Measurements from ENCODE around the gene ERGIC1. TPM values are rescaled to one million over a fixed set of nuclear protein-coding genes. Genes with fewer than 3 reads are reported as not detected.

ERGIC1 gene
- total and polyA plus RNA-seq, 2 of the 13 experiments (the other 11 are each of a cell fraction or from before 2014, with no cell fraction given): 78.5 to 184 TPM

DNA sequence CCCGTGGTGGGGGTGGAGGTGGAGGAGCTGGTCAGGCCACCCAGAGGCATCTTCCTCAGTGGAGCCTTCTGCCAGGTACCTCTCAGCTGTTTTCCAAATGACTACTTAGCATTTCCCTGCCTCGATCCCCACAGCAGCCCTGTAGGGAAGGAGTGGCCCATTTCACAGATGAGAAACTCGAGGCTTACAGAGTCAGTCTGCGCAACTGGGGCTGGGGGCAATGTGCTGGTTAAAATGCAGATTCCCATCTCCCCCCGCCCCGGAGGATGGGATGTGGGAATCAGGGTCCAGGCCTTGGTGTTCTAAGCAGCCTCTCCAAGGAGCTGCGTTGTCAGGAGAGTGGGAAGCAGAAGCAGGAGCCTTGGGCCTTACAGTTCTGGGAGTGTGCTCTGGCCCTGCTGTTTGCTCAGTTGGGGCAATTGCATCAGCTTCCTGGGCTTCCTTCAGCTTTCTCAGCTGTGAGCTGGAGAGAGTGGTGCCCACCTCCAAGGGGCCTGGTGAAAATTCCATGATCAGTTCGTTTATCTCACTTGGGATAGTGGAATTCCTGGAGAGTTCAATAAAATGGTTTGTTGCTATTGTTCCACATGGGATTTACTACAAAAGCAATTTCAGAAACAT, 19.4 kb downstream of the ERGIC1 start (continued):
- TF ChIP-seq, protein P1, sequence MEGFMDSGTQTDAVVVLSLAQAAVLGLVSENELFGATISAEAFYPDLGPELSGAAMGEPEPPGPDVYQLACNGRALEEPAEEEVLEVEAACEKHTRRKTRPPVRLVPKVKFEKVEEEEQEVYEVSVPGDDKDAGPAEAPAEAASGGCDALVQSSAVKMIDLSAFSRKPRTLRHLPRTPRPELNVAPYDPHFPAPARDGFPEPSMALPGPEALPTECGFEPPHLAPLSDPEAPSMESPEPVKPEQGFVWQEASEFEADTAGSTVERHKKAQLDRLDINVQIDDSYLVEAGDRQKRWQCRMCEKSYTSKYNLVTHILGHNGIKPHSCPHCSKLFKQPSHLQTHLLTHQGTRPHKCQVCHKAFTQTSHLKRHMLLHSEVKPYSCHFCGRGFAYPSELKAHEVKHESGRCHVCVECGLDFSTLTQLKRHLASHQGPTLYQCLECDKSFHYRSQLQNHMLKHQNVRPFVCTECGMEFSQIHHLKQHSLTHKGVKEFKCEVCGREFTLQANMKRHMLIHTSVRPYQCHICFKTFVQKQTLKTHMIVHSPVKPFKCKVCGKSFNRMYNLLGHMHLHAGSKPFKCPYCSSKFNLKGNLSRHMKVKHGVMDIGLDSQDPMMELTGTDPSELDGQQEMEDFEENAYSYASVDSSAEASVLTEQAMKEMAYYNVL (CRISPR knock-in tag; IDR thresholded peaks at IDR 0.05; ENCODE audit: borderline replicate concordance): peak; percentile 29; the same call in 1 of the 2 replicates
- TF ChIP-seq HNRNPK (IDR thresholded peaks at IDR 0.05; ENCODE audit: low read depth, low read length, poor library complexity, severe bottlenecking): no peak
- TF ChIP-seq RBFOX2 (IDR thresholded peaks at IDR 0.05; ENCODE audit: low read depth, low read length): no peak
- TF ChIP-seq TOPORS (CRISPR knock-in tag; IDR thresholded peaks at IDR 0.05): no peak
- TF ChIP-seq, protein P2, sequence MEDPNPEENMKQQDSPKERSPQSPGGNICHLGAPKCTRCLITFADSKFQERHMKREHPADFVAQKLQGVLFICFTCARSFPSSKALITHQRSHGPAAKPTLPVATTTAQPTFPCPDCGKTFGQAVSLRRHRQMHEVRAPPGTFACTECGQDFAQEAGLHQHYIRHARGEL (CRISPR knock-in tag; IDR thresholded peaks at IDR 0.05): no peak
- no peak for TF ChIP-seq ATRX (CRISPR knock-in tag; IDR thresholded peaks at IDR 0.05; ENCODE audit: borderline replicate concordance)
- no peak for TF ChIP-seq RXRB (CRISPR knock-in tag; IDR thresholded peaks at IDR 0.05; ENCODE audit: borderline replicate concordance)
- no peak for TF ChIP-seq ZNF557 (CRISPR knock-in tag; IDR thresholded peaks at IDR 0.05)
- TF ChIP-seq, protein P3, sequence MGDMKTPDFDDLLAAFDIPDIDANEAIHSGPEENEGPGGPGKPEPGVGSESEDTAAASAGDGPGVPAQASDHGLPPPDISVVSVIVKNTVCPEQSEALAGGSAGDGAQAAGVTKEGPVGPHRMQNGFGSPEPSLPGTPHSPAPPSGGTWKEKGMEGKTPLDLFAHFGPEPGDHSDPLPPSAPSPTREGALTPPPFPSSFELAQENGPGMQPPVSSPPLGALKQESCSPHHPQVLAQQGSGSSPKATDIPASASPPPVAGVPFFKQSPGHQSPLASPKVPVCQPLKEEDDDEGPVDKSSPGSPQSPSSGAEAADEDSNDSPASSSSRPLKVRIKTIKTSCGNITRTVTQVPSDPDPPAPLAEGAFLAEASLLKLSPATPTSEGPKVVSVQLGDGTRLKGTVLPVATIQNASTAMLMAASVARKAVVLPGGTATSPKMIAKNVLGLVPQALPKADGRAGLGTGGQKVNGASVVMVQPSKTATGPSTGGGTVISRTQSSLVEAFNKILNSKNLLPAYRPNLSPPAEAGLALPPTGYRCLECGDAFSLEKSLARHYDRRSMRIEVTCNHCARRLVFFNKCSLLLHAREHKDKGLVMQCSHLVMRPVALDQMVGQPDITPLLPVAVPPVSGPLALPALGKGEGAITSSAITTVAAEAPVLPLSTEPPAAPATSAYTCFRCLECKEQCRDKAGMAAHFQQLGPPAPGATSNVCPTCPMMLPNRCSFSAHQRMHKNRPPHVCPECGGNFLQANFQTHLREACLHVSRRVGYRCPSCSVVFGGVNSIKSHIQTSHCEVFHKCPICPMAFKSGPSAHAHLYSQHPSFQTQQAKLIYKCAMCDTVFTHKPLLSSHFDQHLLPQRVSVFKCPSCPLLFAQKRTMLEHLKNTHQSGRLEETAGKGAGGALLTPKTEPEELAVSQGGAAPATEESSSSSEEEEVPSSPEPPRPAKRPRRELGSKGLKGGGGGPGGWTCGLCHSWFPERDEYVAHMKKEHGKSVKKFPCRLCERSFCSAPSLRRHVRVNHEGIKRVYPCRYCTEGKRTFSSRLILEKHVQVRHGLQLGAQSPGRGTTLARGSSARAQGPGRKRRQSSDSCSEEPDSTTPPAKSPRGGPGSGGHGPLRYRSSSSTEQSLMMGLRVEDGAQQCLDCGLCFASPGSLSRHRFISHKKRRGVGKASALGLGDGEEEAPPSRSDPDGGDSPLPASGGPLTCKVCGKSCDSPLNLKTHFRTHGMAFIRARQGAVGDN (CRISPR knock-in tag; IDR thresholded peaks at IDR 0.05): peak; percentile 43; the same call in 1 of the 2 replicates
- no peak for TF ChIP-seq FOXC1 (CRISPR knock-in tag; IDR thresholded peaks at IDR 0.05; ENCODE audit: borderline replicate concordance)
- TF ChIP-seq ZNF460 (CRISPR knock-in tag; IDR thresholded peaks at IDR 0.05; ENCODE audit: borderline replicate concordance): no peak
- TF ChIP-seq, protein P4, sequence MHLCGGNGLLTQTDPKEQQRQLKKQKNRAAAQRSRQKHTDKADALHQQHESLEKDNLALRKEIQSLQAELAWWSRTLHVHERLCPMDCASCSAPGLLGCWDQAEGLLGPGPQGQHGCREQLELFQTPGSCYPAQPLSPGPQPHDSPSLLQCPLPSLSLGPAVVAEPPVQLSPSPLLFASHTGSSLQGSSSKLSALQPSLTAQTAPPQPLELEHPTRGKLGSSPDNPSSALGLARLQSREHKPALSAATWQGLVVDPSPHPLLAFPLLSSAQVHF (CRISPR knock-in tag; IDR thresholded peaks at IDR 0.05): no peak
- TF ChIP-seq, protein P5, sequence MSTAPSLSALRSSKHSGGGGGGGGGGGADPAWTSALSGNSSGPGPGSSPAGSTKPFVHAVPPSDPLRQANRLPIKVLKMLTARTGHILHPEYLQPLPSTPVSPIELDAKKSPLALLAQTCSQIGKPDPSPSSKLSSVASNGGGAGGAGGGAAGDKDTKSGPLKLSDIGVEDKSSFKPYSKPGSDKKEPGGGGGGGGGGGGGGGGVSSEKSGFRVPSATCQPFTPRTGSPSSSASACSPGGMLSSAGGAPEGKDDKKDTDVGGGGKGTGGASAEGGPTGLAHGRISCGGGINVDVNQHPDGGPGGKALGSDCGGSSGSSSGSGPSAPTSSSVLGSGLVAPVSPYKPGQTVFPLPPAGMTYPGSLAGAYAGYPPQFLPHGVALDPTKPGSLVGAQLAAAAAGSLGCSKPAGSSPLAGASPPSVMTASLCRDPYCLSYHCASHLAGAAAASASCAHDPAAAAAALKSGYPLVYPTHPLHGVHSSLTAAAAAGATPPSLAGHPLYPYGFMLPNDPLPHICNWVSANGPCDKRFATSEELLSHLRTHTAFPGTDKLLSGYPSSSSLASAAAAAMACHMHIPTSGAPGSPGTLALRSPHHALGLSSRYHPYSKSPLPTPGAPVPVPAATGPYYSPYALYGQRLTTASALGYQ (CRISPR knock-in tag; IDR thresholded peaks at IDR 0.05): no peak
- TF ChIP-seq RAD51 (IDR thresholded peaks at IDR 0.05; ENCODE audit: borderline replicate concordance): no peak
- peak; percentile 14; the same call in 1 of the 2 replicates for TF ChIP-seq SALL1 (CRISPR knock-in tag; IDR thresholded peaks at IDR 0.05)
- no peak for TF ChIP-seq HMG20A (CRISPR knock-in tag; IDR thresholded peaks at IDR 0.05; ENCODE audit: borderline replicate concordance)
- TF ChIP-seq, protein P6, sequence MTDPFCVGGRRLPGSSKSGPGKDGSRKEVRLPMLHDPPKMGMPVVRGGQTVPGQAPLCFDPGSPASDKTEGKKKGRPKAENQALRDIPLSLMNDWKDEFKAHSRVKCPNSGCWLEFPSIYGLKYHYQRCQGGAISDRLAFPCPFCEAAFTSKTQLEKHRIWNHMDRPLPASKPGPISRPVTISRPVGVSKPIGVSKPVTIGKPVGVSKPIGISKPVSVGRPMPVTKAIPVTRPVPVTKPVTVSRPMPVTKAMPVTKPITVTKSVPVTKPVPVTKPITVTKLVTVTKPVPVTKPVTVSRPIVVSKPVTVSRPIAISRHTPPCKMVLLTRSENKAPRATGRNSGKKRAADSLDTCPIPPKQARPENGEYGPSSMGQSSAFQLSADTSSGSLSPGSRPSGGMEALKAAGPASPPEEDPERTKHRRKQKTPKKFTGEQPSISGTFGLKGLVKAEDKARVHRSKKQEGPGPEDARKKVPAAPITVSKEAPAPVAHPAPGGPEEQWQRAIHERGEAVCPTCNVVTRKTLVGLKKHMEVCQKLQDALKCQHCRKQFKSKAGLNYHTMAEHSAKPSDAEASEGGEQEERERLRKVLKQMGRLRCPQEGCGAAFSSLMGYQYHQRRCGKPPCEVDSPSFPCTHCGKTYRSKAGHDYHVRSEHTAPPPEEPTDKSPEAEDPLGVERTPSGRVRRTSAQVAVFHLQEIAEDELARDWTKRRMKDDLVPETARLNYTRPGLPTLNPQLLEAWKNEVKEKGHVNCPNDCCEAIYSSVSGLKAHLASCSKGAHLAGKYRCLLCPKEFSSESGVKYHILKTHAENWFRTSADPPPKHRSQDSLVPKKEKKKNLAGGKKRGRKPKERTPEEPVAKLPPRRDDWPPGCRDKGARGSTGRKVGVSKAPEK (CRISPR knock-in tag; IDR thresholded peaks at IDR 0.05; ENCODE audit: borderline replicate concordance): no peak
